Endodermal cell (in vitro differentiated cells): ENCODE data around the gene TBX3. TPM values are rescaled to one million over a fixed set of nuclear protein-coding genes. Genes with fewer than 3 reads are reported as not detected.
A peak's percentile ranks its signal among the peaks of the same experiment; 100 is the strongest.

Experiments
- DNase-seq: peaks from one replicate; pipeline ENCODE4 v3.0.0-alpha.2; 2017
- H3K27ac ChIP-seq: 2 replicates; pipeline ENCODE4 v1.5.1; 2013; ENCODE audit warnings: mild to moderate bottlenecking, low read depth, low read length, moderate library complexity
- H3K27me3 ChIP-seq: 2 replicates; pipeline ENCODE4 v1.6.1; 2013; ENCODE audit warnings: mild to moderate bottlenecking, low read length, moderate library complexity; ENCODE audit not compliant: insufficient read depth, control insufficient read depth, poor library complexity, severe bottlenecking
- H3K36me3 ChIP-seq: 2 replicates; pipeline ENCODE4 v1.7.0; 2013; ENCODE audit warnings: mild to moderate bottlenecking, low read length, moderate library complexity; ENCODE audit not compliant: control insufficient read depth, insufficient read depth
- H3K4me1 ChIP-seq: one replicate; pipeline ENCODE4 v1.7.0; 2013; ENCODE audit warnings: low read length; ENCODE audit not compliant: control insufficient read depth, insufficient read depth
- H3K4me3 ChIP-seq: 2 replicates; pipeline ENCODE4 v1.5.1; 2013; ENCODE audit warnings: mild to moderate bottlenecking, low read length, moderate library complexity
- H3K9ac ChIP-seq: 2 replicates; pipeline ENCODE4 v1.6.1; 2013; ENCODE audit warnings: mild to moderate bottlenecking, low read length, moderate library complexity; ENCODE audit not compliant: poor library complexity, severe bottlenecking; ENCODE audit errors: extremely low read depth
- H3K9me3 ChIP-seq: 2 replicates; pipeline ENCODE4 v1.6.1; 2013; ENCODE audit warnings: mild to moderate bottlenecking, low read length, moderate library complexity; ENCODE audit not compliant: control insufficient read depth
- H3K27ac Mint-ChIP-seq: 2 replicates; pipeline ENCODE4 v1.8.0; 2020; ENCODE audit warnings: mixed read lengths
- H3K27me3 Mint-ChIP-seq: 2 replicates; pipeline ENCODE4 v1.8.0; 2021; ENCODE audit warnings: mild to moderate bottlenecking, mixed read lengths; ENCODE audit not compliant: insufficient read depth
- H3K36me3 Mint-ChIP-seq: 2 replicates; pipeline ENCODE4 v1.8.0; 2020; ENCODE audit warnings: low read depth, mixed read lengths
- H3K4me1 Mint-ChIP-seq: 2 replicates; pipeline ENCODE4 v1.8.0; 2020; ENCODE audit warnings: mixed read lengths
- H3K4me3 Mint-ChIP-seq: 2 replicates; pipeline ENCODE4 v1.8.0; 2020; ENCODE audit warnings: mild to moderate bottlenecking, moderate library complexity, mixed read lengths
- H3K9me3 Mint-ChIP-seq: 2 replicates; pipeline ENCODE4 v1.8.0; 2020; ENCODE audit warnings: mild to moderate bottlenecking, mixed read lengths
- CTCF ChIP-seq: fragments of 200-600 bp; sonication (generic); conservative IDR thresholded peaks from 2 replicates; pipeline ENCODE4 v1.5.0; 2021; ENCODE audit warnings: antibody characterized with exemption, mild to moderate bottlenecking
- WGBS, 2 experiments: methylation state at CpG; one replicate each; pipeline versions ENCODE4 v1.1.5 to v1.1.7; 2013; ENCODE audit warnings: missing lambda C conversion rate in 2 of 2, mixed read lengths in 1 of 2; ENCODE audit not compliant: insufficient coverage in 1 of 2, insufficient read length in 1 of 2; 5-methylcytosine and 5-hydroxymethylcytosine counted together
- total RNA-seq, 2 donors: library from RNA; stranded (reverse); fragmentation: NEBNext Ultra II Directional in 1 of 2; extraction: Animal tissue kit (Norgen Biotek cat#: 25700) in 1 of 2; gene quantifications; 2 replicates in 1 of 2; 3 replicates in 1 of 2; pipeline ENCODE4 v1.2.1, GENCODE V29; 2021

Gene TBX3
- total RNA-seq, 2 donors from 2014 or later, result 80.8 to 88.1 TPM

- DNase-seq, result no peak
- Histone ChIP-seq H3K27me3 (peaks cover 100% of the 10 kb centered on the region), H3K9ac (no peak overlapping the region), H3K9me3 (no peaks in the 10 kb centered on the region), H3K36me3 (no peaks in the 10 kb centered on the region), H3K27ac (no peak overlapping the region), H3K4me3 (no peak overlapping the region), H3K4me1 (peaks cover 15% of the 10 kb centered on the region)
- Mint-ChIP-seq H3K4me3 (no peak overlapping the region), H3K27ac (no peak overlapping the region), H3K4me1 (peaks cover 69% of the 10 kb centered on the region), H3K36me3 (no peaks in the 10 kb centered on the region), H3K27me3 (peaks cover 99% of the 10 kb centered on the region), H3K9me3 (no peaks in the 10 kb centered on the region)
- no peak for TF ChIP-seq CTCF
- 30 to 33% methylated on average over 7 to 12 of the region's 12 CpGs for WGBS, 2 experiments
Measured at GRCh38 chr12:114694436-114695304, 10.7 kb upstream of the TBX3 start.

GRCh38 chr12:114693532-114693931 lies 9.6 kb upstream of the TBX3 start:
- Mint-ChIP-seq H3K27ac (no peak overlapping the region), H3K36me3 (no peaks in the 10 kb centered on the region), H3K4me1 (peaks cover 73% of the 10 kb centered on the region), H3K4me3 (peak overlapping the region; percentile 59), H3K9me3 (no peaks in the 10 kb centered on the region), H3K27me3 (peaks cover 99% of the 10 kb centered on the region)
- Histone ChIP-seq H3K27me3 (peaks cover 100% of the 10 kb centered on the region), H3K4me1 (peaks cover 15% of the 10 kb centered on the region), H3K9ac (no peak overlapping the region), H3K36me3 (no peaks in the 10 kb centered on the region), H3K9me3 (no peaks in the 10 kb centered on the region), H3K4me3 (no peak overlapping the region), H3K27ac (no peak overlapping the region)
- TF ChIP-seq CTCF, result no peak
- 3 to 9% methylated on average over 5 to 6 of the region's 6 CpGs for WGBS, 2 experiments
- DNase-seq, result no peak

GRCh38 chr12:114693059-114693531 lies 9.1 kb upstream of the TBX3 start:
- Histone ChIP-seq H3K36me3 (no peaks in the 10 kb centered on the region), H3K27ac (no peak overlapping the region), H3K27me3 (peaks cover 100% of the 10 kb centered on the region), H3K4me3 (peak overlapping the region; percentile 68), H3K9ac (no peak overlapping the region), H3K9me3 (no peaks in the 10 kb centered on the region), H3K4me1 (peaks cover 19% of the 10 kb centered on the region)
- Mint-ChIP-seq H3K27me3 (peaks cover 99% of the 10 kb centered on the region), H3K4me3 (peak overlapping the region; percentile 59), H3K4me1 (peaks cover 77% of the 10 kb centered on the region), H3K27ac (no peak overlapping the region), H3K36me3 (no peaks in the 10 kb centered on the region), H3K9me3 (no peaks in the 10 kb centered on the region)
- WGBS, 2 experiments, result 5 to 8% methylated on average over 2 to 13 of the region's 13 CpGs
- DNase-seq, result no peak
- TF ChIP-seq CTCF, result no peak
